CMK (cell line): ENCODE results near the gene RAB5IF.
"Not testable (repeated sequence)": the region's sequence is repeated elsewhere in the genome, so short reads cannot be mapped to it uniquely, and the experiment has no call there.

Experiments
- DNase-seq: peaks from one replicate; pipeline ENCODE4 v3.0.0-alpha.2; 2010; ENCODE audit warnings: low read depth

Gene RAB5IF

GRCh38 chr20:36629719-36630681 lies 24.4 kb downstream of the RAB5IF start:
- no peak for DNase-seq

GRCh38 chr20:36631646-36632045 lies 26.1 kb downstream of the RAB5IF start:
- no peak for DNase-seq

- no peak for DNase-seq
Observed at GRCh38 chr20:36632147-36632486, 26.5 kb downstream of the RAB5IF start.

GRCh38 chr20:36632487-36633284 lies 27.1 kb downstream of the RAB5IF start:
- DNase-seq: no peak

GRCh38 chr20:36633285-36633772 lies 27.8 kb downstream of the RAB5IF start:
- DNase-seq: no peak

GRCh38 chr20:36634342-36634741 lies 28.8 kb downstream of the RAB5IF start:
- no peak for DNase-seq

- not testable (repeated sequence) for DNase-seq
Observed at GRCh38 chr20:36638876-36639400, 33.4 kb downstream of the RAB5IF start.

GRCh38 chr20:36641506-36641843 lies 35.9 kb downstream of the RAB5IF start:
- DNase-seq: no peak

- peak; percentile 45 for DNase-seq
Observed at GRCh38 chr20:36642136-36642535, 36.6 kb downstream of the RAB5IF start.

- no peak for DNase-seq
Observed at GRCh38 chr20:36644032-36644705, 38.6 kb downstream of the RAB5IF start.

GRCh38 chr20:36644706-36645095 lies 39.1 kb downstream of the RAB5IF start:
- DNase-seq: no peak

- no peak for DNase-seq
Observed at GRCh38 chr20:36645353-36645752, 39.8 kb downstream of the RAB5IF start.

GRCh38 chr20:36645998-36646397 lies 40.4 kb downstream of the RAB5IF start, which contains the start of gene SLA2:
TSS of gene SLA2 (minus strand) at chr20:36646196. CDS start at chr20:36641335, 4,861 bp downstream.
- peak; percentile 29 for DNase-seq

GRCh38 chr20:36646678-36647077 lies 41.1 kb downstream of the RAB5IF start:
- DNase-seq: no peak

GRCh38 chr20:36647196-36648121 lies 41.9 kb downstream of the RAB5IF start:
- no peak for DNase-seq

GRCh38 chr20:36653456-36653855 lies 47.9 kb downstream of the RAB5IF start:
- DNase-seq: no peak

- no peak for DNase-seq
Observed at GRCh38 chr20:36654506-36654905, 48.9 kb downstream of the RAB5IF start.

GRCh38 chr20:36655004-36655403 lies 49.4 kb downstream of the RAB5IF start:
- no peak for DNase-seq

GRCh38 chr20:36656733-36657132 lies 51.2 kb downstream of the RAB5IF start:
- no peak for DNase-seq

GRCh38 chr20:36658300-36658699 lies 52.7 kb downstream of the RAB5IF start:
- peak; percentile 76 for DNase-seq
